ENCODE measurements around the gene WDFY4.

DNA sequence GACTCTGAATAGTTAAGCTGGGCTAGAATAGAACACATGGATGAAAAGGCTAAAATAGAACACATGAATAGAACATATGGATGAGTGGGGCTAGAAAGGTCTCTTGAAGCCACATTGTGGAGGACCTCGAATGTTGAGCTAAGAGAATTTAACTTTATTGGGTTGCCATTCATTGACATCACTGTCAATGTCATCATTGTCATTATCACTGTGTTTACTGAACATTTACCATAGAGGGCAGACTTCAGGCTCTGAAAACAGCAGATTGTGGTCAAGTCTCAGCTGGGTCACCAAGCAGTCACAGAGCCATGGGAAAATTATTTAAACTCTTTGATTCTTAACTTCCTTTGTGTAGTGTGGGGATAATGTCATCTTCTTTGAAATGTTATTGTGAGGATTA lies 80.4 kb downstream of the WDFY4 start:
- TF ChIP-seq, protein P1, sequence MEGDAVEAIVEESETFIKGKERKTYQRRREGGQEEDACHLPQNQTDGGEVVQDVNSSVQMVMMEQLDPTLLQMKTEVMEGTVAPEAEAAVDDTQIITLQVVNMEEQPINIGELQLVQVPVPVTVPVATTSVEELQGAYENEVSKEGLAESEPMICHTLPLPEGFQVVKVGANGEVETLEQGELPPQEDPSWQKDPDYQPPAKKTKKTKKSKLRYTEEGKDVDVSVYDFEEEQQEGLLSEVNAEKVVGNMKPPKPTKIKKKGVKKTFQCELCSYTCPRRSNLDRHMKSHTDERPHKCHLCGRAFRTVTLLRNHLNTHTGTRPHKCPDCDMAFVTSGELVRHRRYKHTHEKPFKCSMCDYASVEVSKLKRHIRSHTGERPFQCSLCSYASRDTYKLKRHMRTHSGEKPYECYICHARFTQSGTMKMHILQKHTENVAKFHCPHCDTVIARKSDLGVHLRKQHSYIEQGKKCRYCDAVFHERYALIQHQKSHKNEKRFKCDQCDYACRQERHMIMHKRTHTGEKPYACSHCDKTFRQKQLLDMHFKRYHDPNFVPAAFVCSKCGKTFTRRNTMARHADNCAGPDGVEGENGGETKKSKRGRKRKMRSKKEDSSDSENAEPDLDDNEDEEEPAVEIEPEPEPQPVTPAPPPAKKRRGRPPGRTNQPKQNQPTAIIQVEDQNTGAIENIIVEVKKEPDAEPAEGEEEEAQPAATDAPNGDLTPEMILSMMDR (IDR thresholded peaks at IDR 0.05): no peak
- TF ChIP-seq POLR2A (IDR thresholded peaks at IDR 0.05): no peak
- no peak for TF ChIP-seq POLR2AphosphoS5 (IDR thresholded peaks at IDR 0.05)
- TF ChIP-seq EP300 (IDR thresholded peaks at IDR 0.05): no peak

Measured in gastroesophageal sphincter (tissue), 3 donors.